HepG2 (cell line): Measurements from ENCODE around the gene COL9A3. TPM values are rescaled to one million over a fixed set of nuclear protein-coding genes. Genes with fewer than 3 reads are reported as not detected.

Experiments used
- CENPT ChIP-seq: sonication (generic); formaldehyde crosslinking; IDR thresholded peaks from 2 replicates; pipeline ENCODE4 v1.8.0; 2022; ENCODE audit warnings: low read depth, mild to moderate bottlenecking, moderate library complexity, missing genetic modification reagents
- GPBP1L1 ChIP-seq: sonication (generic); formaldehyde crosslinking; IDR thresholded peaks from 2 replicates; pipeline ENCODE4 v1.5.0; 2020; ENCODE audit warnings: mild to moderate bottlenecking, missing genetic modification reagents
- HHEX ChIP-seq: IDR thresholded peaks from 2 replicates; pipeline ENCODE4 v1.6.1; 2016; ENCODE audit warnings: control low read depth
- HOXA9 ChIP-seq: sonication (generic); formaldehyde crosslinking; IDR thresholded peaks from 2 replicates; pipeline ENCODE4 v1.8.1; 2022; ENCODE audit warnings: missing genetic modification reagents, mild to moderate bottlenecking, moderate library complexity, borderline replicate concordance
- KDM1A ChIP-seq: IDR thresholded peaks from 2 replicates; pipeline ENCODE4 v1.6.1; 2016; ENCODE audit warnings: missing compliant biosample characterization
- POLR2G ChIP-seq: fragments of 200-400 bp; formaldehyde crosslinking; IDR thresholded peaks from 2 replicates; pipeline ENCODE4 v1.6.1; 2018; ENCODE audit warnings: mild to moderate bottlenecking, low read depth, low read length, moderate library complexity
- REXO4 ChIP-seq: sonication (generic); formaldehyde crosslinking; IDR thresholded peaks from 2 replicates; pipeline ENCODE4 v1.8.0; 2022; ENCODE audit warnings: missing genetic modification reagents, mild to moderate bottlenecking, borderline replicate concordance
- SP5 ChIP-seq: IDR thresholded peaks from 2 replicates; pipeline ENCODE4 v1.6.1; 2016; ENCODE audit warnings: low read depth, borderline replicate concordance
- ZNF263 ChIP-seq: sonication (generic); formaldehyde crosslinking; IDR thresholded peaks from 2 replicates; pipeline ENCODE4 v1.4.0; 2020; ENCODE audit warnings: missing genetic modification reagents
- ZNF503 ChIP-seq: sonication (generic); formaldehyde crosslinking; IDR thresholded peaks from 2 replicates; pipeline ENCODE4 v1.4.0; 2020; ENCODE audit warnings: missing genetic modification reagents
- ZNF543 ChIP-seq: sonication (generic); formaldehyde crosslinking; IDR thresholded peaks from 2 replicates; pipeline ENCODE4 v1.4.0; 2020; ENCODE audit warnings: mild to moderate bottlenecking, missing genetic modification reagents
- ZNF609 ChIP-seq: sonication (generic); formaldehyde crosslinking; IDR thresholded peaks from 2 replicates; pipeline ENCODE4 v1.4.0; 2020; ENCODE audit warnings: mild to moderate bottlenecking, missing genetic modification reagents, borderline replicate concordance
- ZNF672 ChIP-seq: sonication (generic); formaldehyde crosslinking; IDR thresholded peaks from 2 replicates; pipeline ENCODE4 v1.8.1; 2022; ENCODE audit warnings: missing genetic modification reagents
- polyA plus RNA-seq, 8 experiments: library from polyadenylated mRNA; depleted of rRNA in 3 of 8; stranded (reverse) in 7 of 8; unstranded in 1 of 8; fragments of >200 nt; fragmentation: Illumina TruSeq in 4 of 8; extraction: Trizol in 4 of 8; gene quantifications; 2 replicates each; pipeline versions ENCODE4 v1.2.1 to v1.2.3, GENCODE V29; 2011 to 2016; ENCODE audit warnings: low read depth in 4 of 8, missing spikeins in 1 of 8, mixed read lengths in 1 of 8; ENCODE audit not compliant: insufficient read depth in 1 of 8
- total RNA-seq, 5 experiments: library from RNA; depleted of rRNA; stranded (reverse); fragments of >200 nt; fragmentation: Illumina TruSeq; extraction: Trizol; gene quantifications; 2 replicates each; pipeline ENCODE4 v1.2.3, GENCODE V29; 2016; ENCODE audit warnings: low read depth in 1 of 5
- TF ChIP-seq, protein P1 (sequence below): sonication (generic); formaldehyde crosslinking; conservative IDR thresholded peaks from 2 replicates; pipeline ENCODE4 v1.8.0; 2022; ENCODE audit warnings: low read depth, missing genetic modification reagents
- TF ChIP-seq, protein P2 (sequence below): sonication (generic); formaldehyde crosslinking; IDR thresholded peaks from 2 replicates; pipeline ENCODE4 v1.5.0; 2020; ENCODE audit warnings: missing genetic modification reagents, mild to moderate bottlenecking, borderline replicate concordance
- TF ChIP-seq, protein P3 (sequence below), 2 experiments: fragments of 450-650 bp in 1 of 2; sonication (generic) in 1 of 2; formaldehyde crosslinking; IDR thresholded peaks; 2 replicates each; pipeline versions ENCODE4 v1.5.0 to v1.8.0; 2020 to 2022; ENCODE audit warnings: mild to moderate bottlenecking in 1 of 2, missing genetic modification reagents in 1 of 2

COL9A3 gene
- total and polyA plus RNA-seq, 2 of the 13 experiments (the other 11 are each of a cell fraction or from before 2014, with no cell fraction given), result 155 to 204 TPM

DNA sequence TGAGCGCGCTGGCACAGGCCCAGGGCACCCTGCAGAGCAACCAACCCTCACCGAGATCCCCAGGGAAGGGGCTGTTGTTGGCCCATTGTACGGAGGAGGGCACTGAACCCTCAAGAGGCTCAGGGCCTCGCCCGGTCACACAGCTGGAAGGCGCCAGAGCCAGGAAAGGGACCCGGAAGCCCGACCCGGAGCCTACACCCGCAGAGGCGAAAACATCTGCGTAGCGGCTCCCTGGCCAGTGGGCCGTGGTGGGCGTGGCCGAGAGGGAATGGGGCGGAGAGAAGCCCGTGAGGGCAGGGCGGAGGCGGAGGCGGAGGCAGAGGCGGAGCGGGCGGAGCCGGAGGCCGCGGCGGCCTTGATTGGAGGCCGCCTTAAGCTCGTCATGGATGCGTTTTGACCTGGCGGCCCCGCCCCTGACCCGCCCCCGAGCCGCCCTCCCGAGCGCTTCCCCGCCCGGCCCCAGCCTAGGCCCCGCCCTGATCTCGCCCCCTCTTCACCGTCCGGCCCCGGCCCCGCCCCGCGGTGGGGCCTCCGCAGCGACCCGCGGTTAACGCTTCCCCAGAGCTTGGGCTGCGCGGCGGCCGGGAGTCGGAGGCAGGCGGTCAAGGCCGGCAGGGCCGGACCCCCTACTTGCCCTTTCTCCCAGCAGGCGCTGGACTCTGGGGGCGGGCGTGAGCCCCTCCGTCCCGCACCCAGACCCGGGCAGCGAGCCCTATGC, 22.7 kb upstream of the COL9A3 start (continued):
- no peak for TF ChIP-seq ZNF503 (CRISPR knock-in tag)
- TF ChIP-seq HOXA9 (CRISPR knock-in tag), result no peak
- TF ChIP-seq ZNF672, result no peak
- TF ChIP-seq ZNF263 (CRISPR knock-in tag), result no peak
- TF ChIP-seq GPBP1L1 (CRISPR knock-in tag), result no peak
- TF ChIP-seq ZNF609 (CRISPR knock-in tag), result no peak; the same call in 1 of the 2 replicates
- peak; percentile 96 for TF ChIP-seq POLR2G
- TF ChIP-seq, protein P1, sequence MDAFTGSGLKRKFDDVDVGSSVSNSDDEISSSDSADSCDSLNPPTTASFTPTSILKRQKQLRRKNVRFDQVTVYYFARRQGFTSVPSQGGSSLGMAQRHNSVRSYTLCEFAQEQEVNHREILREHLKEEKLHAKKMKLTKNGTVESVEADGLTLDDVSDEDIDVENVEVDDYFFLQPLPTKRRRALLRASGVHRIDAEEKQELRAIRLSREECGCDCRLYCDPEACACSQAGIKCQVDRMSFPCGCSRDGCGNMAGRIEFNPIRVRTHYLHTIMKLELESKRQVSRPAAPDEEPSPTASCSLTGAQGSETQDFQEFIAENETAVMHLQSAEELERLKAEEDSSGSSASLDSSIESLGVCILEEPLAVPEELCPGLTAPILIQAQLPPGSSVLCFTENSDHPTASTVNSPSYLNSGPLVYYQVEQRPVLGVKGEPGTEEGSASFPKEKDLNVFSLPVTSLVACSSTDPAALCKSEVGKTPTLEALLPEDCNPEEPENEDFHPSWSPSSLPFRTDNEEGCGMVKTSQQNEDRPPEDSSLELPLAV (CRISPR knock-in tag), result no peak
- TF ChIP-seq ZNF543 (CRISPR knock-in tag), result peak; percentile 86
- TF ChIP-seq REXO4 (CRISPR knock-in tag), result no peak
- TF ChIP-seq KDM1A (CRISPR knock-in tag), result peak; percentile 88; the same call in 1 of the 2 replicates
- TF ChIP-seq, protein P2, sequence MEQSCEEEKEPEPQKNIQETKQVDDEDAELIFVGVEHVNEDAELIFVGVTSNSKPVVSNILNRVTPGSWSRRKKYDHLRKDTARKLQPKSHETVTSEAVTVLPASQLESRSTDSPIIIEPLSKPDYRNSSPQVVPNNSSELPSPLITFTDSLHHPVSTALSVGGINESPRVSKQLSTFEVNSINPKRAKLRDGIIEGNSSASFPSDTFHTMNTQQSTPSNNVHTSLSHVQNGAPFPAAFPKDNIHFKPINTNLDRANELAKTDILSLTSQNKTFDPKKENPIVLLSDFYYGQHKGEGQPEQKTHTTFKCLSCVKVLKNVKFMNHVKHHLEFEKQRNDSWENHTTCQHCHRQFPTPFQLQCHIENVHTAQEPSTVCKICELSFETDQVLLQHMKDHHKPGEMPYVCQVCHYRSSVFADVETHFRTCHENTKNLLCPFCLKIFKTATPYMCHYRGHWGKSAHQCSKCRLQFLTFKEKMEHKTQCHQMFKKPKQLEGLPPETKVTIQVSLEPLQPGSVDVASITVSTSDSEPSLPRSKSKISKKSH, result peak; percentile 21
- TF ChIP-seq, protein P3, sequence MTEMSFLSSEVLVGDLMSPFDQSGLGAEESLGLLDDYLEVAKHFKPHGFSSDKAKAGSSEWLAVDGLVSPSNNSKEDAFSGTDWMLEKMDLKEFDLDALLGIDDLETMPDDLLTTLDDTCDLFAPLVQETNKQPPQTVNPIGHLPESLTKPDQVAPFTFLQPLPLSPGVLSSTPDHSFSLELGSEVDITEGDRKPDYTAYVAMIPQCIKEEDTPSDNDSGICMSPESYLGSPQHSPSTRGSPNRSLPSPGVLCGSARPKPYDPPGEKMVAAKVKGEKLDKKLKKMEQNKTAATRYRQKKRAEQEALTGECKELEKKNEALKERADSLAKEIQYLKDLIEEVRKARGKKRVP (CRISPR knock-in tag; IDR thresholded peaks at IDR 0.05), result no peak
- TF ChIP-seq SP5, result peak; percentile 69
- no peak for TF ChIP-seq HHEX (CRISPR knock-in tag)
- TF ChIP-seq CENPT (CRISPR knock-in tag), result no peak
